HG03108 (cell line): ENCODE measurements around the gene ZFYVE28.

Experiments used
- ATAC-seq: cut with Tn5 transposase; IDR thresholded peaks from one replicate; pipeline ENCODE4 v1.9.1; 2021; ENCODE audit warnings: moderate library complexity; ENCODE audit not compliant: unreplicated experiment

ZFYVE28 gene

DNA sequence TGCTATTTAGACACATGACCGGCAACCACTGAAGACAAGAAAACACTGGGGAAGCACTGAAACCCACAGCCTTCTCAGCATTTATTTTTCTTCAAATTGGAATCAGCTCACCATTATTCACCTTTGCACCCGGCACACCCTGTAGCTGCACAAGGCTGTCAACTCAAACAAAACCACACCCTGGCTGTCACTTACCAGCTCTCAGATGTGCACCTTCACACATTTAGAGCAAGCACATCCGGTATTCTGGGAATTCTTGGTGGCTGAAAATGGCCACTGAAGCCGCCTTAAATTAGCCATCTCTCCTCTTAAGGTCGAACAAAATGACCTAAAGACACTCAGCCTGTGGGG, 5.9 kb downstream of the ZFYVE28 start:
- peak; percentile 12 for ATAC-seq

DNA sequence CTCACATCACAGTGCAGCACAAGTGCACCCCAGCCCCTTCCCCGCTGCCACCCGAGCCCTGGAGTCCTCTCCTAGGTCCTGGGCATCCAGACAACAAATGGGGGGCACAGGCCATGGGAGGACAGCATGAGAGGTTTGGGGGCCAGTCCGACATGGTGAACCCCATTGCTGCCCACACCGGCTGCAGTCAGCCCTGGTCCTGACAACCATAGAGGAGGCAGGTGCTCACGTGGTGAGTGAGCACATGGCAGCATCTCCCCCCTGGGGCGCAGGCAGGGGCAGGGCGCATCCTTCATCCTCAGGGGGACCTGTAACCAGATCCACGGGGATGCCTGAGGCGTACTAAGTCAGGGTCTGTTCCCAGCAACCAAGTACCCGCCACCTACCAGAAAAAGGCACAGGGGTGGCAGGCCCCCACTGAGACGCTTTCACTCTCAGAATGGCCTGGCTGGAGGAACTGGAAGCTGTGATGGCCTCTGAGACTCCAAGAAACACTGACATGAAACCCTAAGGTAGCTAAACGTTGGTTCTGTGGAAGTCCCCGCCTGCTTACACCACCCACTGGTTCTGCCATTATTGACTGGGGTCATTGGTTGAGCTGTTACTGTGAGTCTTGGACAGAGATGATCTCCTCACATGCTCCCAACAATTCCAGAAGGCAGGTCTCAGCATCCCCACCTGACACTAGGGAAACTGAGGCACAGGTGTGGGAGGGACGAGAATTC, 6.5 kb downstream of the ZFYVE28 start:
- ATAC-seq, result no peak

- no peak for ATAC-seq
These were observed 9.1 kb downstream of the ZFYVE28 start for GRCh38 chr4:2409381-2409783.

- ATAC-seq, result no peak
These were observed 9.5 kb downstream of the ZFYVE28 start for GRCh38 chr4:2408976-2409375.

GRCh38 chr4:2408401-2408958, 10.0 kb downstream of the ZFYVE28 start:
- no peak for ATAC-seq

DNA sequence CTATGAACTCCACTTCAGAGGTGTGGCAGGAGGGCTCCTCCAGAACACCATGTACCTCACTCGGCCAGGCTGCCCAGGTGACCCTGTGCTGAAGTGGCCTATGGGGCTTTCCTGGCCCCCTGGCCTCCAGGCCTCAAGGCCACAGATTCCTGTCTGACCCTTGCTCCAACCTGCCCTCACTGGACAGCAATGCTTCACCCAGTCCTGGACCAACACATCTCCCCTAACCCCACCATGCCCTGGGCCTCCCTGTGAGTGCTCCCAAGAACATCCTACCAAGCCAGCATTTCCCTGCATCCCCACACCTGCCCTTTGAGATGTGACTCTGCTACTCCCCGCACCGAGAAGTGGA, 10.5 kb downstream of the ZFYVE28 start:
- no peak for ATAC-seq

DNA sequence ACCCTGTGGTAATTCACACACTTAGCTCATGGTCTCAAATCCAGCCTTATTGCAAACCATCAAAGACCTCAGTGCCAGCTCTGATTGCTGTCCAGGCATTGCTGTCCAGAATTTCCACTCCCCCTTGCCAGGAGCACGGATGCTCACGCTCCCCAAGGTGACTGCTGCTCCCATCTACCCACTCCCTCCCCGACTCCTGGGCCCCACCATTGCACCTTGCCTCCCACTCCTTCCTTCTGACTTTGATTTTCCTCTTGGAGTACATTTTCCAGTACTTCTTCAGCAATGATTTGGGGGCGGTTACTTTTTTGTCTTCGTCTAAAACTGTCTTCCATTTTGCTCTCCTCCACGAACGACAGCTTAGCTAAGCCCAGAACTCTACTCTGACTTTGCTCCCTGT, 11.5 kb downstream of the ZFYVE28 start:
- ATAC-seq, result no peak

- ATAC-seq, result no peak
These were observed 12.0 kb downstream of the ZFYVE28 start for GRCh38 chr4:2406406-2406805.

- ATAC-seq, result no peak
These were observed 15.5 kb downstream of the ZFYVE28 start for GRCh38 chr4:2402941-2403340.

DNA sequence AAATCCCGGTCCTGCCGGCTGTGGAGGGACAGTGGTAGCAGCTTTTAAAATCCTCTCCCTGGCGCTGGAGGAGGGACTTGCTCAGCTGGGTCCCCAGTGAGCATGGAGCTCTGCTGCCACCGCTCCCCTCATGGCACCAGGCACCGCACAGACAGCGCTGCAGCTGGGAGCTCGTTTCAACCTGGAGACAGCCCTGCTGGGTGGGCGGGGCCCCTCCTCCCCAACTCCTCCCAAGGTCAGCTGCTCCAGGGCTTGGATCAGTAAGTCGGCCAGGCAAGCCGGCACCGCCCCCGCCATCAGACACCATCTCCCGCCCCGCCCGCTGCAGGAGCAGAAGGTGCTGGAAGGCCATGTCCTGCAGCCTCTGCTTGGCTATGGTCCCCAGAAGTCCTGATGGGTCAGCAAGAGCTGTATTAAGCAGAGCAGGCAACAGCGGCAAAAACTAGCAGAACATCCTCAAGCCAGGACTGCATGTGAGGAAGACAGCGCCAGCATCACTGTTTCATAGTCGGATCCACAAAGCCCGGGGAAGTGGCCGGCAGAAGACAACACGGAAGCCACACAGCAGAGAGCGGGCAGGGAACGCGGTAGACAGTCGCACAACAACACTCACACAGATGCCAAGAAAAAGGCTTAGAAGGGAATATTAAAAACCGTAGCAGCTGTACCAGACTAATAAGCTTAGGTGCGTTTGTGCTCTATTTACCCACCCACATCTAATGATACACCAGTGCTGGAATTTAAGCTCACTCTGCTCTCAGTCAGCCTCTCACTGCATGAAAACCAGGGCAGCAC, 16.2 kb downstream of the ZFYVE28 start:
- no peak for ATAC-seq

GRCh38 chr4:2401610-2401983, 16.8 kb downstream of the ZFYVE28 start:
- no peak for ATAC-seq

GRCh38 chr4:2400841-2401609, 17.4 kb downstream of the ZFYVE28 start:
- ATAC-seq, result no peak

DNA sequence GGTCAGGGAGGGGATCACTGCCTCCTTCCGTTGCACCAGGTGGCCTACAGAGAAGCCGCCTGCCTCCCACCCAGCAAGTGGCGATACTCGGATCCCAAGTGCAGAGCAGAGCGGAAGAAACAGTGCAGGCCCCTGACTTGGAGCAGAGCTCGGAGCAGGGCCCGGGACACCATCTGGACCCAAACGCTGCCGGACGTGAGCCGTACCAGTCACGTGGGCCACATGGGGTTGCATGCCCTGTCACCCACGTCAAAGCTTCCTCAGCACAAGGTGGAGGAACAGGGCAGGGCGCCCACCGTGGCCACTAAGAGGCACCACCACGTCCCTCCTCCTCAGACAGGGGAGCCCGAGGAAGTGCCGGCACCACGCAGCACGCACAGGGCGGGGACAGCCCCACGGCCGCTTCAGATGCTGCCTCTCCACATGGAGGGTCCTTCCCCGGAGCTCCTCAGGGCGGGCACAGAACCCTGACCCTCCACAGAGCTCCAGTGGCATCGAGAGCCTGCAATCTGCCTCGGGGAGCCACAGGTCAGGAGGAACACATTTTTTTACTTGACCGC, 18.7 kb downstream of the ZFYVE28 start:
- ATAC-seq, result no peak

DNA sequence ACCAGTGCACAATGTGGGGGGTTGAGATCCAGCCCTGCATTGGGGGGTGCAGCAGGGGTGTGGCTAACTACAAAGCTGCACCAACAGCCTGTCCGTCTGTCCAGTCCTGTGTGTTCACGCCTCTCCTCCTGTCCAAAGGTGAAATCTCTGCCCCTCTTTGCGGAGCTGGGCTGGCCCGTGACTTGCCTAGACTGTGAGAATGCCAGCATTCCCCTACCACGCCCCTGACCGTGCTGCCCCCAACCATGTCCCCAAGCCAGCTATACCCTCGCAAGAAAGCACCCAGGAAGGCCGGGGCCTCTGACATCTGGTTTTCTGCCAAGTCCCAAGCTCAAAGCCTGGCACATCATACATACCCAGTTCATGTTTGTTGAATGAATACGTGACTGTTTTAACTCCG, 19.2 kb downstream of the ZFYVE28 start:
- no peak for ATAC-seq

DNA sequence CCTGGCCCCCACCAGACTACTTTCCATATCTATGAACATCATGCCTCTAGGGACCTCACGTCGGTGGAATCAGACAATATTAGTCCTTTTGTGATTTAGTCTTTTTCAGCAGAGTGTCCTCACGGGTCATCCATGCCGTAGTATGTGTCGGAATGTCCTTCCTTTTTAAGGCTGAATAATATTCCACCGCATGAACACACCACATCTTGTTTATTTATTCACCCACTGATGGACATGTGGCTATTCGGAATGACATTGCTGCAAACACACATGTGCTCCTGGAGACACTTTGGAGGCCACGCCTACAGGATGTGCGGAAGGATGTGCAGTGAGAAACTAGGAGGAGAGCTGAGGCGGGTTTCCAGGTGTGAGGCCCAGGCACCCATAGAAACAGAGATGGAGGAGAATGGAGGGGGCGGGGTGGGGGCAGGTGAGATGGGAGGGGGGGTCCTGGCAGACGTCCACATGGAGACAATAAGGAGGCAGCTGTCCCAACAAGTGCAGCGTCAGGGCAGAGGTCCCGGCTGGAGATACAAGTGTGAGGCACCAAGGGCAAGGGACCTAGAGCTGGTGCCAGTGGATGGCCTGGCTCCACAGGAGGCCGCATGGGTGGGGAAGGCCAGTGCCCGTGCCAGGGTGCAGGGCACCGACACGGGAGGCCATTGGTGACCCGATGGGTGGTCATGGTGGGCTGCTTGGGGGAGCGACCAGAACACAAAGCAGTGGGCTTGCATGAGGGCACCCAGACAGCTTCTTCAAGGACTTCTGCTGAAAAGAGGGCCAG, 20.7 kb downstream of the ZFYVE28 start:
- no peak for ATAC-seq

GRCh38 chr4:2396781-2397368, 21.6 kb downstream of the ZFYVE28 start:
- ATAC-seq, result no peak

DNA sequence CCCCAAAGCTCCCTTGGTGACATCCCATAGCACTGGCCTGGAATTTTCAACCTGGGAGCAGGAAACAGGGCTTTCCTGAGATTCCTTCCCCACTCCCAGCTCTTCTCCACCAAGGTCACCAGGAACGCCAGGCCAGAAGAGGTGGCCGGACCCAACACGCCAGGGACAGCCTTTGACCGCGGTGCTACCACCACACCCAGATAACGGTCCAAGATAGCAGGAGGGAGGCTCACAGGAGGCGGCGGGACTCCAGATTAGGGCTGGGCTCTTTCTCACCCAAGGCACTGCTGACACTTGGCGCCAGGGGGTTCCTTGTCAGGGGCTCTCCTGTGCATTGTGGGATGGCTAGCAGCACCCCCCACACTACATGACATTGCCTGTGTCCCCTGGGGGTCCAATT, 22.9 kb downstream of the ZFYVE28 start:
- ATAC-seq, result no peak

- no peak for ATAC-seq
These were observed 23.4 kb downstream of the ZFYVE28 start for GRCh38 chr4:2395038-2395437.

GRCh38 chr4:2394528-2394927, 23.9 kb downstream of the ZFYVE28 start:
- ATAC-seq, result no peak
